Fibroblast of the aortic adventitia (primary cell): ENCODE data around the gene CD247. TPM values are rescaled to one million over a fixed set of nuclear protein-coding genes. Genes with fewer than 3 reads are reported as not detected.
A peak's percentile ranks its signal among the peaks of the same experiment; 100 is the strongest.

Experiments
- DNase-seq: peaks from one replicate; pipeline ENCODE4 v3.0.0-alpha.2; 2010; ENCODE audit warnings: low read depth
- H3K4me3 ChIP-seq: 2 replicates; pipeline ENCODE4 v1.5.1; 2011; ENCODE audit warnings: low read depth, mild to moderate bottlenecking, control low read depth, low read length, moderate library complexity
- total RNA-seq: library from RNA; depleted of rRNA; stranded (reverse); fragments of >200 nt; gene quantifications from 2 replicates; pipeline ENCODE4 v1.2.3, GENCODE V29; 2012; ENCODE audit warnings: low replicate concordance
- TF ChIP-seq, protein P1 (sequence below): IDR thresholded peaks from 2 replicates; pipeline ENCODE4 v1.5.1; 2011; ENCODE audit warnings: mild to moderate bottlenecking, low read length, control low read depth, inconsistent platforms; ENCODE audit not compliant: insufficient read depth

Gene CD247
- total RNA-seq, 1 donor: 0.18 TPM

DNA sequence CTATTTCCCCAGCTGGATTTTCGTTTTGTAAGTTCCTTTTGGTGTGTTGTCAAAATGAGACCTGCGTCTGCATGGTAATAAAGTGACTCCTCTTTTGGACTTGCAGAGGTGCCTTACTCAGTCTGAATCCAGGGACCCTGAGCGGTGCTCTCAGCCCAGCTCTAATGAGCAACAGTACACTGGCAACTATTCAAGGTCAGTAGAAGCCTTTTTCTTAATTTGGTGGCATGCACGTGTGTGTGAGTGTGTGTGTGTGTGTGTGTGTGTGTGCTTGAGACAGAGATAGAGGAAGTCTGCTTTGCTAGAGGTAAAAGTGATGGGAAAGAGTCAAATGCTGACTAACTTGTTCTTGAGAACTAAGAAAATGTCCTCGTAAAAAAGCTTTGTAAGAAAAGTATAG, 105.4 kb downstream of the CD247 start:
- H3K4me3 ChIP-seq: no peak overlapping the region
- TF ChIP-seq, protein P1, sequence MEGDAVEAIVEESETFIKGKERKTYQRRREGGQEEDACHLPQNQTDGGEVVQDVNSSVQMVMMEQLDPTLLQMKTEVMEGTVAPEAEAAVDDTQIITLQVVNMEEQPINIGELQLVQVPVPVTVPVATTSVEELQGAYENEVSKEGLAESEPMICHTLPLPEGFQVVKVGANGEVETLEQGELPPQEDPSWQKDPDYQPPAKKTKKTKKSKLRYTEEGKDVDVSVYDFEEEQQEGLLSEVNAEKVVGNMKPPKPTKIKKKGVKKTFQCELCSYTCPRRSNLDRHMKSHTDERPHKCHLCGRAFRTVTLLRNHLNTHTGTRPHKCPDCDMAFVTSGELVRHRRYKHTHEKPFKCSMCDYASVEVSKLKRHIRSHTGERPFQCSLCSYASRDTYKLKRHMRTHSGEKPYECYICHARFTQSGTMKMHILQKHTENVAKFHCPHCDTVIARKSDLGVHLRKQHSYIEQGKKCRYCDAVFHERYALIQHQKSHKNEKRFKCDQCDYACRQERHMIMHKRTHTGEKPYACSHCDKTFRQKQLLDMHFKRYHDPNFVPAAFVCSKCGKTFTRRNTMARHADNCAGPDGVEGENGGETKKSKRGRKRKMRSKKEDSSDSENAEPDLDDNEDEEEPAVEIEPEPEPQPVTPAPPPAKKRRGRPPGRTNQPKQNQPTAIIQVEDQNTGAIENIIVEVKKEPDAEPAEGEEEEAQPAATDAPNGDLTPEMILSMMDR: no peak
- DNase-seq: no peak

DNA sequence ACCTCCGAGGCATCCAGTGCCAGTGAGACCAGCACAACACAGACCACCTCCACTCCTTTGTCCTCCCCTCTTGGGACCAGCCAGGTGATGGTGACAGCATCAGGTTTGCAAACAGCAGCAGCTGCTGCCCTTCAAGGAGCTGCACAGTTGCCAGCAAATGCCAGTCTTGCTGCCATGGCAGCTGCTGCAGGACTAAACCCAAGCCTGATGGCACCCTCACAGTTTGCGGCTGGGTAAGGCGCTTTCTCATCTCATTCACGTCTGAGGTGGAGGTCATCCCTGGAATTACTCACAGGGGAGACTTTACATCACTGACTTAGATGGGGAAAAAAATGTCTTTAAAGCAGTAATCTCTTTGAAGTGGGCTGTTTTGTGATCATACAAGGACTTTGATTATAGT, 106.3 kb downstream of the CD247 start:
- no peak overlapping the region for H3K4me3 ChIP-seq
- TF ChIP-seq, protein P1: no peak
- no peak for DNase-seq

DNA sequence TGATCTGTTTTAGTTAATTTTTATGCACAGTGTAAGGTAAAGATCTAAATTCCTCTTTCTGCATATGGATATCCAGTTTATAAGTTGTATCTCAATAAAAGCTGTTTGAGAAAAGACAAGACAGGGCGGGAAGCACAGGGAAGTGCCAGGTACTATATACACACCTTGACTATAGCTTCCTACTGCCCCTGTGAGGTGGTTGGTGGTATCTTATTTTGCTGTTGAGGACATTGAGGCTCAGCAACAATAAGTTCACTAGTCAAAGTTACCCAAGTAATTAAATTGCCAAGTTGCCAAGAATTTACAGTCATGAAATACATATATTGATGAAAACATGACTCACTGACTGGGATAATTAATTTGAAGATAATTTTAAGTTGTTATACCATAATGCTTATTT, 109.1 kb downstream of the CD247 start:
- TF ChIP-seq, protein P1: no peak
- H3K4me3 ChIP-seq: no peak overlapping the region
- DNase-seq: no peak

DNA sequence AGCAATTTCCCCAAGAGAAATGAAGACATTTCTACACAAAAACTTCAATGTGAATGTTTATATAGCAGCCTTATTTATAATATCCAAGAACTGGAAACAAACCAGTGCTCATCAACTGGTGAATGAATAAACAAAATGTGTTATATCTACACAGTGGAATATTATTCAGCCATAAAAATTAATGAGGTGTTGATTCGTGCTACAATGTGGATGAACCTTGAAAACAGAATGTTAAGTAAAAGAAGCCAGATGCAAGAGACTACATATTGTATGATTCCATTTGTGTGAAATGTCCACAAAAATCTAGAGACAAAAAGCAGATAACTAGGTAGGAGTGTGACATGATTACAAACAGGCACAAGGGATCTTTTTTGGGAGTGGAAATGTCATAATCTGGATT, 110.0 kb downstream of the CD247 start:
- TF ChIP-seq, protein P1: no peak
- no peak overlapping the region for H3K4me3 ChIP-seq
- no peak for DNase-seq

DNA sequence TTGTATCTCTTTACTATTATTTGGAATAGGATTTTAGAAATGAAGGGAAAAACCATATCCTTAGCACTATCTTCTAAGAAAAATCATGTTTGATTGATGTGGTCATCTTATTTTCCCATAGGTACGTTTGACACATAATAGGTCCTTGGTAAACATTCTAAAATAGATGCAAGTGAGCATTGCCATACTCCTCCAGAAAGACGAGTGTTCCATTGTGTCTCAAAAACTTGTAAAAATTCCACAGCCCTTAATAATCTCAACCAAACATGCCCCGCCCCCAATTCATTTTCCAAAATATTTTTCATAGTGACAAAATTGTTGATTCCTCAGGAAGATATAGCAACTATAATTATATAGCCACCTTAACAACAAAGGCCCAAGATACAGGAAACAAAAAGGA, 113.4 kb downstream of the CD247 start:
- DNase-seq: no peak
- no peak overlapping the region for H3K4me3 ChIP-seq
- TF ChIP-seq, protein P1: no peak

DNA sequence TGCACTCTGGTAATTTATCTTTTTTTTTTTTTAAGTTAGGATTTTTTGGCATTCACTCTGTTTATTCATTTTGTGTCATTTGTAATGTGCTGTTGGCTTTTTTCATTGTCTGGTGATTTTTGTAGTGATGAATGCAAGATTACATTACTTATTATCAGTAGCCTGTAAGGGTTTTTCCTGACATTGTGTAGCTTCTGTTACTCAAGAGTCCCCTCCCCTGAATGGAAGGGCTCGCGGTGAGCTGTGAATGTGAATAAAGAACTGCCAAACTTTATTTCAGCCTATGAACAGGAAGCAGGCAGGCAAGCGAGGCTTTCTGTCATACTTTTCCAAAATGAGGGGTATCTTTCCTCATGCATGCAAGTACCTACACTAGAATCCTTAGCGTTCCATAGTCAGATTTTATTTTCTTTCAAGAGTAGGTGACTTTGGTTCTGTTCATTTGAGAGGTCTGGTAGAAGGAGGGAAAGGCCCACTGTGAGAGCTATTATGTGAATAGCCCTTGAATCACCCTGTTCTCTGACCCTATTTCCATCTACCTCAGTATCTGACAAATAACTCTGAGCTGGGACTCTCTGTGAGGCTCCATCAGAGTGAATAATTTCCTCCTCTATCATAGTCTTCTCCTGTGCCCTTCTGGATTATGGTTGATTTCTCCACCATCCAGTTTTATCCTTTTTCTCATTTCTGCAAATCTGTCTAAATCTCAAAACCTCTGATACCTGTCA, 114.0 kb downstream of the CD247 start:
- peak; percentile 46 for DNase-seq
- TF ChIP-seq, protein P1: no peak
- H3K4me3 ChIP-seq: no peak overlapping the region
